ENCODE data around the gene NUDT4. TPM values are rescaled to one million over a fixed set of nuclear protein-coding genes. Genes with fewer than 3 reads are reported as not detected.

NUDT4 gene
- polyA plus RNA-seq, 1 donor (not counting 4 experiments of a cell fraction or from before 2014, with no cell fraction given) = 33.2 TPM

DNA sequence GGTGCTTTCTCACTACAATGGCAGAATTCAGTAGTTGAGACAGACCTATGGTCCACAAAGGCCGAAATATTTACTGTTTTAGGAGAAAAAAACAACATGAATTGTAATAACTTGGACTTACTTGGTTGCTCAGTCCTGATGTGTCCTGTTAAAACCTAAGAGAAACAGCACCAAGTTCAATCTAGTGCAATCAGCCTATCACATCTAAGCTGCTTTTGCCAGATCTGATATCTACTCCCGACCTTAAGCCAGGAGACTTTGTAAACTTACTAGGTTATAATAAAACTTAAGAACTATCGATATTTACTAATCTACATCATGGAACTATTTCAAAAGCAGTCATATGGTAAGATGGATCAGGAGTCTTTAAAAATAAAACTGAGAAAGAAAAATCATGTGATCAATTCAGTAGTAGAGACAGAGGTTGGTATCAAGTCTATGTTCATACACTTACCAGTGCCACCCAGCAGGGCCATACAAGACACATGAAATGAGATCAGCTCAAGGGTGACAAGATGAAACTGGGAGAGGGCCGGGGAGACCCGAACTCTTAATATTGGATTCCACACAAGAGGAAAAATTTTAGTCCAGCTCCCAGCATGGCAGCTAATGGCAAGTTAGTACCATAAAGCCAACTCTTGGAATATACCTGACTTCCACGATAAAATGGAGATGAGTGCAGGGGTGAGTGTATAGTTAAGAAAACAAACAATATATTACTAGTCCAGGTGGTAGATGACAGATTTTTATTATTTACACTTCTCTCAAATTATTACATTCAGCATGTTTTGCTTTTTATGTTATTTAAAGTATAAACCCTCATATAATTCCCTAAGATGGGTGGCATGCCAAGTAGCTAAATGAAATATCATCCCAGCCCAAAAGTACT is 27.5 kb downstream of the NUDT4 start:
- no peaks in the 10 kb centered on the region for H3K27me3 ChIP-seq (ENCODE audit: control insufficient read depth, extremely low read depth, insufficient read depth, low read length)
- H2AFZ ChIP-seq (ENCODE audit: control insufficient read depth, low read length) = no peak overlapping the region
- no peak overlapping the region for H3K4me2 ChIP-seq (ENCODE audit: control insufficient read depth, extremely low read depth, insufficient read depth, low read depth, low read length)
- TF ChIP-seq CTCF (optimal IDR thresholded peaks at IDR 0.05 in 1 of 3, IDR thresholded peaks at IDR 0.05 in 1 of 3, conservative IDR thresholded peaks at IDR 0.05 in 1 of 3; ENCODE audit: extremely low read depth in 1 of 3, insufficient read depth in 2 of 3, low read length in 3 of 3) (no peak), EZH2 (IDR thresholded peaks at IDR 0.05; ENCODE audit: low read length) (no peak)
- no peaks in the 10 kb centered on the region for H3K9me3 ChIP-seq (ENCODE audit: control insufficient read depth, low read depth, low read length)
- no peak overlapping the region for H3K9ac ChIP-seq (ENCODE audit: control insufficient read depth, extremely low read depth, insufficient read depth, low read length)
- no peaks in the 10 kb centered on the region for H4K20me1 ChIP-seq (ENCODE audit: control insufficient read depth, extremely low read depth, insufficient read depth, low read length)
- FAIRE-seq (no peak), DNase-seq (ENCODE audit: low read depth, low spot score) (no peak)
- dilution Hi-C loops (cut with MboI; ENCODE audit: extremely low pct_ligation_motif_present, low sequenced_read_pairs) = no loop called here
- no peak overlapping the region for H3K4me3 ChIP-seq (ENCODE audit: control insufficient read depth in 2 of 3, extremely low read depth in 1 of 3, insufficient read depth in 2 of 3, low read depth in 1 of 3, low read length in 3 of 3)
- H3K36me3 ChIP-seq (ENCODE audit: control insufficient read depth in 2 of 2, extremely low read depth in 1 of 2, insufficient read depth in 2 of 2, low read length in 2 of 2) = peaks cover 6 to 7% of the 10 kb centered on the region in 2 experiments
- H3K27ac ChIP-seq (ENCODE audit: control insufficient read depth, insufficient read depth, low read length) = no peak overlapping the region
- no peaks in the 10 kb centered on the region for H3K4me1 ChIP-seq (ENCODE audit: control insufficient read depth, extremely low read depth, insufficient read depth, low read length)
- no peaks in the 10 kb centered on the region for H3K9me1 ChIP-seq (ENCODE audit: control insufficient read depth, extremely low read depth, insufficient read depth, low read length)
- peaks cover under 1% of the 10 kb centered on the region for H3K79me2 ChIP-seq (ENCODE audit: control insufficient read depth, insufficient read depth, low read length)

GRCh38 chr12:93407054-93407962 is 29.6 kb downstream of the NUDT4 start:
- FAIRE-seq = no peak
- H3K4me3 ChIP-seq (ENCODE audit: control insufficient read depth in 2 of 3, extremely low read depth in 1 of 3, insufficient read depth in 2 of 3, low read depth in 1 of 3, low read length in 3 of 3) = no peak overlapping the region
- dilution Hi-C loops (cut with MboI; ENCODE audit: extremely low pct_ligation_motif_present, low sequenced_read_pairs) = no loop called here

More at GRCh38 chr12:93407054-93407962, 29.6 kb downstream of the NUDT4 start:
- H3K9me1 ChIP-seq (ENCODE audit: control insufficient read depth, extremely low read depth, insufficient read depth, low read length) = no peaks in the 10 kb centered on the region
- no peaks in the 10 kb centered on the region for H4K20me1 ChIP-seq (ENCODE audit: control insufficient read depth, extremely low read depth, insufficient read depth, low read length)
- H3K4me1 ChIP-seq (ENCODE audit: control insufficient read depth, extremely low read depth, insufficient read depth, low read length) = peaks cover 3% of the 10 kb centered on the region
- DNase-seq (ENCODE audit: low read depth, low spot score) = no peak
- no peak overlapping the region for H3K27ac ChIP-seq (ENCODE audit: control insufficient read depth, insufficient read depth, low read length)
- H3K27me3 ChIP-seq (ENCODE audit: control insufficient read depth, extremely low read depth, insufficient read depth, low read length) = no peaks in the 10 kb centered on the region
- H3K79me2 ChIP-seq (ENCODE audit: control insufficient read depth, insufficient read depth, low read length) = peaks cover 19% of the 10 kb centered on the region
- no peak overlapping the region for H3K4me2 ChIP-seq (ENCODE audit: control insufficient read depth, extremely low read depth, insufficient read depth, low read depth, low read length)
- TF ChIP-seq CTCF (optimal IDR thresholded peaks at IDR 0.05 in 1 of 3, IDR thresholded peaks at IDR 0.05 in 1 of 3, conservative IDR thresholded peaks at IDR 0.05 in 1 of 3; ENCODE audit: extremely low read depth in 1 of 3, insufficient read depth in 2 of 3, low read length in 3 of 3) (no peak), EZH2 (IDR thresholded peaks at IDR 0.05; ENCODE audit: low read length) (no peak)
- no peak overlapping the region for H2AFZ ChIP-seq (ENCODE audit: control insufficient read depth, low read length)
- no peak overlapping the region for H3K9ac ChIP-seq (ENCODE audit: control insufficient read depth, extremely low read depth, insufficient read depth, low read length)
- H3K36me3 ChIP-seq (ENCODE audit: control insufficient read depth in 2 of 2, extremely low read depth in 1 of 2, insufficient read depth in 2 of 2, low read length in 2 of 2) = peaks cover 6 to 7% of the 10 kb centered on the region in 2 experiments
- H3K9me3 ChIP-seq (ENCODE audit: control insufficient read depth, low read depth, low read length) = no peaks in the 10 kb centered on the region

All from keratinocyte (primary cell).